Psoas muscle (tissue), 8 donors: ENCODE data around the gene CARHSP1. TPM values are rescaled to one million over a fixed set of nuclear protein-coding genes. Genes with fewer than 3 reads are reported as not detected.
"Not testable (repeated sequence)": the region's sequence is repeated elsewhere in the genome, so short reads cannot be mapped to it uniquely, and the experiment has no call there.

ENCODE experiments used
- ATAC-seq, 4 donors: fragments of 200-7000 bp; cut with Tn5 transposase; one replicate each; pipeline ENCODE4 v1.9.1; 2020; ENCODE audit warnings: moderate library complexity in 3 of 4, mild to moderate bottlenecking in 2 of 4
- DNase-seq, 2 donors: peaks; one replicate each; pipeline ENCODE4 v3.0.0-alpha.2; 2020
- H3K27ac ChIP-seq: fragments of 200-600 bp; one replicate; pipeline ENCODE4 v1.8.0; 2022
- H3K27me3 ChIP-seq, 3 donors: fragments of 200-600 bp in 1 of 3; one replicate each; pipeline versions ENCODE4 v1.6.1 to v1.8.0; 2013 to 2022; ENCODE audit warnings: low read length in 2 of 3, mild to moderate bottlenecking in 2 of 3, moderate library complexity in 1 of 3; ENCODE audit not compliant: insufficient read depth in 3 of 3
- H3K36me3 ChIP-seq, 2 donors: fragments of 200-600 bp in 1 of 2; one replicate each; pipeline versions ENCODE4 v1.6.1 to v1.8.0; 2013 to 2022; ENCODE audit warnings: low read depth in 1 of 2, mild to moderate bottlenecking in 1 of 2, moderate library complexity in 1 of 2; ENCODE audit not compliant: insufficient read depth in 1 of 2
- H3K4me1 ChIP-seq: fragments of 200-600 bp; one replicate; pipeline ENCODE4 v1.8.0; 2022
- H3K4me3 ChIP-seq: fragments of 200-600 bp; one replicate; pipeline ENCODE4 v1.8.0; 2022; ENCODE audit warnings: mild to moderate bottlenecking
- H3K9me3 ChIP-seq: fragments of 200-600 bp; one replicate; pipeline ENCODE4 v1.8.0; 2022
- CTCF ChIP-seq: fragments of 200-600 bp; IDR thresholded peaks from one replicate; pipeline ENCODE4 v1.8.0; 2022; ENCODE audit warnings: antibody characterized with exemption
- WGBS, 3 donors: extraction: QIAGEN DNeasy Blood & Tissue Kit; methylation state at CpG; one replicate each; pipeline versions ENCODE4 v1.1.6 to v1.1.7; 2013; 5-methylcytosine and 5-hydroxymethylcytosine counted together
- intact Hi-C, 2 donors: fragments of 100-400 bp; cut with DNase I; formaldehyde crosslinking; loops; one replicate each; pipeline versions ENCODE4 v1.11.0 to v1.14.2; 2022
- polyA plus RNA-seq, 3 donors: library from polyadenylated mRNA; stranded (reverse); fragments of 200-250 nt; gene quantifications; one replicate each; pipeline ENCODE4 v1.2.3, GENCODE V29; 2013
- total RNA-seq, 4 donors: library from RNA; stranded (reverse); fragmentation: NEBNext Ultra II Directional in 2 of 4; extraction: Animal tissue kit (Norgen Biotek cat#: 25700) in 2 of 4; gene quantifications; one replicate each; pipeline versions ENCODE4 v1.2.1 to v1.2.4, GENCODE V29; 2021 to 2023
- donor health status: healthy with polysubstance abuse.
- donor health status: DM: no; HTN: no; CAD: no; lungs with moderate emphysema.
- donor health status: Bipolar disorder and iron deficiency.
- donor health status: healthy.
- donor health status: DM: yes; HTN: yes; CAD: no.
- donor health status: DM: no; HTN: no; CAD: no.
- donor health status: DM: no; HTN: no; CAD: no.
- donor health status: DM: yes; HTN: yes; CAD: no.

CARHSP1 gene
- total and polyA plus RNA-seq, 7 donors: 9.8 to 23.0 (median 16.6) TPM

- no peak for ATAC-seq
Observed at GRCh38 chr16:8808009-8808408, 60.8 kb downstream of the CARHSP1 start.

DNA sequence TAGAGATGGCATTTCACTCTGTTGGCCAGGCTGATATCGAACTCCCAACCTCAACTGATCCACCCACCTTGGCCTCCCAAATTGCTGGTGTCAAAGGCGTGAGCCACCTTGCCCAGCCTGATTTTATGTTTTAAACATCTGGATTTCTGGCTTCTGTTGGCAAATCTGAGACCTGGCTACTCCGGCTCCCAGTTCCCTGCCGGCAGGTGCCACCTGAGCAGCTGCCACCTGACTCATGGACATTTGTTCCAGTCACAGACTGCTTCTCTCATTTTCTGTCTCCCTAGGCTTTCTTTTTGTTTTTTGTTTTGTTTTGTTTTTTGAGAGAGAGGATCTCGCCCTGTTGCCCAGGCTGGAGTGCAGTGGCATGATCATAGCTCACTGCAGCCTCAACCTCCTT is 61.6 kb downstream of the CARHSP1 start:
- H3K27ac ChIP-seq: no peak overlapping the region
- H3K4me1 ChIP-seq: no peaks in the 10 kb centered on the region
- H3K9me3 ChIP-seq: no peaks in the 10 kb centered on the region
- DNase-seq (no peak), ATAC-seq (no peak)
- whole genome bisulfite sequencing, 3 donors: 91 to 98% (median 97%) methylated on average over 5 of the region's 5 CpGs
- H3K36me3 ChIP-seq: peaks cover 25 to 100% of the 10 kb centered on the region in 2 donors
- no peak for TF ChIP-seq CTCF
- intact Hi-C loops: no loop called here
- no peaks in the 10 kb centered on the region for H3K27me3 ChIP-seq
- H3K4me3 ChIP-seq: no peak overlapping the region

More at GRCh38 chr16:8808009-8808408, 60.8 kb downstream of the CARHSP1 start:
- DNase-seq: no peak
- Histone ChIP-seq H3K27ac (no peak overlapping the region), H3K4me3 (no peak overlapping the region), H3K36me3 (peaks cover 28 to 100% of the 10 kb centered on the region in 2 donors), H3K9me3 (no peaks in the 10 kb centered on the region), H3K4me1 (no peaks in the 10 kb centered on the region), H3K27me3 (no peaks in the 10 kb centered on the region)
- TF ChIP-seq CTCF: no peak
- intact Hi-C loops: no loop called here
- WGBS, 3 donors: 97 to 99% (median 97%) methylated on average over 3 of the region's 3 CpGs

GRCh38 chr16:8806272-8806983 is 62.4 kb downstream of the CARHSP1 start:
- WGBS, 3 donors: 82 to 89% (median 87%) methylated on average over 13 of the region's 13 CpGs
- peaks cover 22 to 100% of the 10 kb centered on the region in 2 donors for H3K36me3 ChIP-seq

DNA sequence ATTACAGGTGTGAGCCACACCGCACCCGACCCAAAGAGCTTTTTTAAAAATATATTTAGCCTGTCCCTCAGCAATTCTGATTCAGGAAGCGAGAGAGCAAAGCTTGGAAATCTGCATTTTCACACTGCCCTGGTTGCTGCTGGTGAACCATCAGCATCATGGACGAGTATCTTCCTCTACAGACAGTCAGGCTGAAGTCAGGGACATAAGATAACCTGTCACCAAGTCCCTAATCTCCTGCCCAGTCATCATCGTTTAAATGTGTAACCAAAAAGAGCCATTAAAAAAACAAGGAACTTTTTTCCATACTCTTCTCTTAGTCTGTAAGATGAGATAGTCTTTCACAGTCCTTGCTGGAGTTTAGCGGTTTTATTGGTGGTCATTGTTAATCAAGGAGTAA is 64.5 kb downstream of the CARHSP1 start:
- TF ChIP-seq CTCF: no peak
- 84 to 93% (median 88%) methylated on average over 6 of the region's 6 CpGs for WGBS, 3 donors
- no peaks in the 10 kb centered on the region for H3K27me3 ChIP-seq
- peaks cover 24 to 88% of the 10 kb centered on the region in 2 donors for H3K36me3 ChIP-seq
- peaks cover 4% of the 10 kb centered on the region for H3K4me1 ChIP-seq
- DNase-seq (no peak), ATAC-seq (no peak)
- no peak overlapping the region for H3K27ac ChIP-seq
- intact Hi-C loops: no loop called here
- H3K9me3 ChIP-seq: no peaks in the 10 kb centered on the region
- H3K4me3 ChIP-seq: no peak overlapping the region

More at GRCh38 chr16:8806272-8806983, 62.4 kb downstream of the CARHSP1 start:
- H3K27ac ChIP-seq: no peak overlapping the region
- no peaks in the 10 kb centered on the region for H3K4me1 ChIP-seq
- H3K4me3 ChIP-seq: no peak overlapping the region
- H3K9me3 ChIP-seq: no peaks in the 10 kb centered on the region
- intact Hi-C loops: no loop called here
- DNase-seq (no peak), ATAC-seq (no peak)
- no peak for TF ChIP-seq CTCF
- no peaks in the 10 kb centered on the region for H3K27me3 ChIP-seq

DNA sequence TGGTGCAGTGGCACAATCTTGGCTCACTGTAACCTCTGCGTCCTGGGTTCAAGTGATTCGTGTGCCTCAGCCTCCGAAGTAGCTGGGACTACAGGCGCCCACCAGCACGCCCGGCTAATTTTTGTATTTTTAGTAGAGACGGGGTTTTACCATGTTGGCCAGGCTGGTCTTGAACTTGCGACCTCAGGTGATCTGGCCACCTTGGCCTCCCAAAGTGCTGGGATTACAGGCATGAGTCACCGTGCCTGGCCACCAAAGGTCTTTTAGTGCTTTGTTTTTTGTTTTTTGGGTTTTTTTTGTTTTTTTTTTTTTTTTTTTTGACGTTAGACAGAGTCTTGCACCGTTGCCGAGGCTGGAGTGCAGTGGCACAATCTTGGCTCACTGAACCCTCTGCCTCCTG is 65.1 kb downstream of the CARHSP1 start:
- H3K36me3 ChIP-seq: peaks cover 23 to 82% of the 10 kb centered on the region in 2 donors
- ATAC-seq, H3K27ac ChIP-seq, H3K4me1 ChIP-seq, intact Hi-C loops, H3K9me3 ChIP-seq, H3K4me3 ChIP-seq, H3K27me3 ChIP-seq, DNase-seq: not testable (repeated sequence)
- 88 to 95% (median 90%) methylated on average over 12 of the region's 12 CpGs for WGBS, 3 donors

Other genes starting within 250 kb of the CARHSP1 start
- 10 to 100 TPM; 66.4 to 85.9 (median 74.8) TPM for gene METTL22, start 247.3 kb downstream of the CARHSP1 start, total RNA-seq
- gene METTL22, start 247.3 kb downstream of the CARHSP1 start, polyA plus RNA-seq: 10 to 100 TPM; 46.7 to 75.6 (median 69.9) TPM
- 1 to 10 TPM in 2 of 4 donors, under 1 TPM in 2; 0.64 to 1.7 (median 0.97) TPM for gene ABAT, start 194.4 kb downstream of the CARHSP1 start, total RNA-seq
- gene ABAT, start 194.4 kb downstream of the CARHSP1 start, polyA plus RNA-seq: under 1 TPM; 0.55 to 0.91 (median 0.68) TPM
- gene TMEM186, start 71.4 kb downstream of the CARHSP1 start, total RNA-seq: 10 to 100 TPM; 10.6 to 17.3 (median 12.4) TPM
- 10 to 100 TPM; 14.4 to 28.1 (median 26.5) TPM for gene TMEM186, start 71.4 kb downstream of the CARHSP1 start, polyA plus RNA-seq
- gene PMM2, start 71.2 kb downstream of the CARHSP1 start, total RNA-seq: 10 to 100 TPM in 3 of 4 donors, 1 to 10 TPM in 1; 8.5 to 32.3 (median 21.0) TPM
- 10 to 100 TPM; 15.0 to 19.7 (median 16.4) TPM for gene PMM2, start 71.2 kb downstream of the CARHSP1 start, polyA plus RNA-seq
- gene LITAFD, start 13.3 kb upstream of the CARHSP1 start, total RNA-seq: not detected
- not detected for gene LITAFD, start 13.3 kb upstream of the CARHSP1 start, polyA plus RNA-seq
- gene USP7, start 94.9 kb upstream of the CARHSP1 start, total RNA-seq: 100 to 1,000 TPM in 3 of 4 donors, 10 to 100 TPM in 1; 87.5 to 135 (median 120) TPM
- 100 to 1,000 TPM in 1 of 3 donors, 10 to 100 TPM in 2; 41.6 to 108 (median 47.1) TPM for gene USP7, start 94.9 kb upstream of the CARHSP1 start, polyA plus RNA-seq
- 10 to 100 TPM; 54.5 to 80.0 (median 73.5) TPM for gene HAPSTR1, start 222.6 kb upstream of the CARHSP1 start, total RNA-seq
- gene HAPSTR1, start 222.6 kb upstream of the CARHSP1 start, polyA plus RNA-seq: 10 to 100 TPM; 15.1 to 44.5 (median 18.2) TPM